GM13977 (cell line): Measurements from ENCODE around the gene CRKL.
"Not testable (repeated sequence)": the region's sequence is repeated elsewhere in the genome, so short reads cannot be mapped to it uniquely, and the experiment has no call there.

ENCODE experiments used
- DNase-seq: peaks from one replicate; pipeline ENCODE4 v3.0.0; 2012; ENCODE audit warnings: low spot score
- CTCF ChIP-seq: IDR thresholded peaks from 2 replicates; pipeline ENCODE4 v1.5.1; 2012; ENCODE audit warnings: mild to moderate bottlenecking, control low read depth; ENCODE audit not compliant: insufficient read depth; ENCODE audit errors: extremely low read depth, missing control alignments
- in situ Hi-C: fragments of 300-500 bp; cut with MboI; formaldehyde crosslinking; loops from one replicate; pipeline ENCODE4 v1.12.0; 2022; ENCODE audit warnings: low sequenced_read_pairs, low pct_unique_long_range_greater_than_20kb, mixed read lengths, inconsistent platforms; ENCODE audit not compliant: unreplicated experiment

Gene CRKL

DNA sequence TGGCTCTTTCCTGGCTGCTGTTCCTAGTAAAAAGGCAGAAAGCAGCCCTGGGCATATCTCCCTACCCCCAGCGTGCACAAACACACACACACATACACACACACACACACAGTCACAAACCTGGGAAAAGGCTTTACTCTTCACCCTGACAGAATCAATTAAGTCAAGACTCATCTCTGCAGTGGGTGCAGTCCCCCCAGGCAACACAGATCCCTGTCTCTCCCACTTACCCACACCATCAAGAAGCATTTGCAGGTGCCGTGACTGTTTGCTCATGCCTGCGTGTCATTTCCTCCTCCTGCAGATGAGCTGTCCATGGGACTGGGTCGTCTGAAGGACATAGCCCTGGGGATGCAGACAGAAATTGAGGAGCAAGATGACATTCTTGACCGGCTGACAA is 29.8 kb upstream of the CRKL start:
- DNase-seq, result no peak
- in situ Hi-C loops, result no loop called here
- TF ChIP-seq CTCF, result no peak

DNA sequence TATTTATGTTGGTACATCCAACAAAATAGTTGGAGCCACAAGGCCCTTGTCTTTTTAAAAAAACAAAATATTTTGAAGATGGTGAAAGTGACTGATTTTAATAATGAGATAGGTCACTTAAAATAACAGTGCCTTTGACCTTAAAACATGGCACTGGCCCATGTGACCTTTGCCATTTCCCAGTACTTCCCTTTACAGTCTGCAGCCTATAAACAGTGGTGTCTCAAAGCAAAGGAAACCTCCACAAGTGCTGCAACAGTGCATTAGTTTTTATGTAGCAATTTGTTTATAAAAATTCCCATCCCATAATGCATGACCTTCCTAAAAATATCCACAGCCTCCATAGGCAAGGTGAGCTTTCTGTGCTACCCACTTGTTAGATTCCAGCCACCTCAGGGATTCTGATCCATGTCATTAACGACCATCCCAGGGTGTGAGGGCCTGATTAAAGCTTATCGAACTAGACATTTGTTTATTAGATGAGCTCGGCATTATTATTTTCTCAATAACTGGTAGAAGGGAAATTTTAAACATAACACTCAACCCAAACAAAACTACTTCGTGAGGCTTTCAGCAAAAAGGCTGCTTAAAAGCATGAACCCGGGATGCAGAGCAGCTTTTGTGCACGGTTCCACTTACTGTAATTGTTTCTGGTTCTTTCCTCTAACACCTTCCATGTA is 28.0 kb upstream of the CRKL start:
- TF ChIP-seq CTCF, result no peak
- no peak for DNase-seq
- in situ Hi-C loops, result no loop called here

DNA sequence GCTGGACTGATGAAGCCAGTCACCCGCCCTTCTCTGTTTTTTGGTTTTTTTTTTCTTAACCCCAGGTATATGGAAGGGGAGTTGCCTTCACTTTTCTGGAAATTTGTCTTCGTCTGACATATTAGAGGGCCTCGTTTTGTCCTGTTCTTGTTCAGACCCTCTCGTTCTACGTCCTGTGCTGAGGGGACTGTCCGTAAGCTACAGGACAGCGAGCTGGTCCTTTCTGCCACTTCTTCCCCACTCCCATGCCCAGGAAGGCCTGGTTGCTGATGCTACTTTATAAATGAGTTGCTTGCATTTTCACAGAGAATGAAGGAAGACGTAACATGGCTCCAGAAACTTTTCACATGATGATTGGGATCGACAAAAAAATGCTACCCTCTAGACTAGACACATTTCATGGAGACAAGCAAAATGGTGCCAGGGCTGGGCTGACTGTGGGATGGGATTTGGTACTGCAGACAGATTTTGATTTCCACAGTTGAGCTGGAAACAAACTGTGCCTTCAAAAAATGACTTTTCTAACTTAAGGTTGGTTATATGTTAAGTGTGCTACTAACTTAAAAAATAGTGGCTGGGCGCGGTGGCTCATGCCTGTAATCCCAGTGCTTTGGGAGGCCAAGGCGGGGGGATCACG is 27.2 kb upstream of the CRKL start:
- in situ Hi-C loops, result no loop called here
- no peak for TF ChIP-seq CTCF
- DNase-seq, result no peak

DNA sequence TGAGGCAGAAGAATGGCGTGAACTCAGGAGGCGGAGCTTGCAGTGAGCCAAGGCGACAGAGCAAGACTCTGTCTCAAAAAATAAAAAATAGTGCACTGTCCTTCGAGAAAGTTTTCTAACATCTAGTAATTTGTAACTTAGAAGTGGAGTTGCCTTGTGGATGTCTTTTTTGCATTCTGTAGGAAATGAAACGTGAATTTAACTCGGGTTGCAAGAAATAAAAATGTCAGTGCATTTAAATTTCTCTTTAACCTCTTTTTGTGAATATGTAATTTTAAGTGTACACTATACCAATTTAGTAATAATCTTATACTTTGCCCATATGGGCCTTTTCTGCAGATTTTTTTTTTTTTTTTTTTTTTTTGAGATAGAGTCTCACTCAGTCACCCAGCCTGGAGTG is 26.2 kb upstream of the CRKL start:
- in situ Hi-C loops, result no loop called here
- DNase-seq, result no peak
- TF ChIP-seq CTCF, result no peak

DNA sequence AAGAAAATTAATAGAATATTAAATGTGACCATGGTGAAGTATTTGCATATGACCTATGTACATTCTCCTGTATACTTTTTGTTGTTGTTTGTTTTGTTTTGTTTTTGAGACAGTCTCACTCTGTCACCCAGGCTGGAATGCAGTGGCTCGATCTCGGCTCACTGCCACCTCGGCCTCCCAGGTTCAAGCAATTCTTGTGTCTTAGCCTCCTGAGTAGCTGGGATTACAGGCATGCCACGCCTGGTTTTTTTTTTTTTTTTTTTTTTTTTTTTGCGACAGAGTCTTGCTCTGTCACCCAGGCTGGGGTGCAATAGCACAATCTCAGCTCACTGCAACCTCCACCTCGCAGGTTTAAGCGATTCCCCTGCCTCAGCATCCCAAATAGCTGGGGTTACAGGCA is 19.5 kb upstream of the CRKL start:
- DNase-seq, in situ Hi-C loops: not testable (repeated sequence)

GRCh38 chr22:20899827-20900423 is 17.3 kb upstream of the CRKL start:
- in situ Hi-C loops, result no loop called here

GRCh38 chr22:20901093-20902033 is 15.8 kb upstream of the CRKL start:
- in situ Hi-C loops, result not testable (repeated sequence)

More at GRCh38 chr22:20899827-20900423, 17.3 kb upstream of the CRKL start:
- TF ChIP-seq CTCF, result no peak
- DNase-seq, result no peak

More at GRCh38 chr22:20901093-20902033, 15.8 kb upstream of the CRKL start:
- DNase-seq, result not testable (repeated sequence)
